GM18870 (cell line): ENCODE results near the gene TMEM69.
"Not testable (repeated sequence)": the region's sequence is repeated elsewhere in the genome, so short reads cannot be mapped to it uniquely, and the experiment has no call there.

Experiments used
- ATAC-seq: cut with Tn5 transposase; IDR thresholded peaks from one replicate; pipeline ENCODE4 v1.9.1; 2021; ENCODE audit warnings: moderate library complexity; ENCODE audit not compliant: unreplicated experiment

TMEM69 gene

GRCh38 chr1:45730780-45731319 is 42.9 kb downstream of the TMEM69 start:
- no peak for ATAC-seq

DNA sequence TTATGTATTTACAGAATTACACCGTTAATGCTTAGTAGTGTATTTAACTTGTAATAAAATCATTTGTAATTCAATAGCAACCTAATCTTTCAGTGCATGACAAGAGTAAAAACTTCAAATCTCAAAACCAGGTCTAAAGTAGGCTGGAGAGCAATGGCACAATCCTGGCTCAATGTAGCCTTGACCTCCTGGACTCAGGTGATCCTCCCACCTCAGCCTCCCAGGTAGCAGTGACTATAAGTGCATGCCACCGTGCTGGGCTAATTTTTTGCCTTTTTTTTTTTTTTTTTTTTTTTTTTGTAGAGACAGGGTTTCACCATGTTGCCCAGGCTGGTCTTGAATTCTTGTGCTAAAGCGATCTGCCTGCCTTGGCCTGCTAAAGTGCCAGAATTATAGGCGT is 51.2 kb downstream of the TMEM69 start:
- ATAC-seq, result no peak

GRCh38 chr1:45739641-45740156 is 51.7 kb downstream of the TMEM69 start:
- ATAC-seq, result not testable (repeated sequence)
